ENCODE results near the gene CLPTM1L.

- TF ChIP-seq ZNF274 (IDR thresholded peaks at IDR 0.05; ENCODE audit: low read depth, low read length) (no peak), YY1 (IDR thresholded peaks at IDR 0.05; ENCODE audit: insufficient read depth, insufficient read length) (no peak), SUZ12 (IDR thresholded peaks at IDR 0.05; ENCODE audit: extremely low read depth, insufficient read depth, insufficient read length) (no peak)
Measured at GRCh38 chr5:1325870-1326531, 18.9 kb downstream of the CLPTM1L start.

Measured in NT2/D1 (cell line).